Effector memory CD4-positive, alpha-beta T cell (primary cell): ENCODE measurements around the gene CSF2RB.
"Not testable (repeated sequence)": the region's sequence is repeated elsewhere in the genome, so short reads cannot be mapped to it uniquely, and the experiment has no call there.

Experiments used
- DNase-seq, 3 donors: peaks; one replicate each; pipeline ENCODE4 v3.0.0-alpha.2; 2020
- H3K27ac ChIP-seq: 2 replicates; pipeline ENCODE4 v1.7.0; 2013; ENCODE audit warnings: mild to moderate bottlenecking, low read length, moderate library complexity; ENCODE audit not compliant: insufficient read depth, poor library complexity, severe bottlenecking
- H3K27me3 ChIP-seq: replicated peaks from 2 replicates; pipeline ENCODE4 v1.7.0; 2013; ENCODE audit warnings: mild to moderate bottlenecking, low read length; ENCODE audit not compliant: insufficient read depth, control insufficient read depth, poor library complexity, severe bottlenecking
- H3K36me3 ChIP-seq: 2 replicates; pipeline ENCODE4 v1.7.0; 2013; ENCODE audit warnings: mild to moderate bottlenecking, low read length, moderate library complexity; ENCODE audit not compliant: control insufficient read depth, insufficient read depth
- H3K4me1 ChIP-seq: 2 replicates; pipeline ENCODE4 v1.7.0; 2013; ENCODE audit warnings: low read length, mild to moderate bottlenecking; ENCODE audit not compliant: control insufficient read depth, insufficient read depth, poor library complexity, severe bottlenecking
- H3K4me3 ChIP-seq: 2 replicates; pipeline ENCODE4 v1.7.0; 2013; ENCODE audit warnings: low read length, low read depth, mild to moderate bottlenecking; ENCODE audit not compliant: insufficient read depth, poor library complexity, severe bottlenecking
- H3K9me3 ChIP-seq: 2 replicates; pipeline ENCODE4 v1.7.0; 2013; ENCODE audit warnings: mild to moderate bottlenecking, low read length, moderate library complexity; ENCODE audit not compliant: control insufficient read depth

Gene CSF2RB

GRCh38 chr22:36982136-36982535 lies 68.7 kb downstream of the CSF2RB start:
- H3K36me3 ChIP-seq: no peaks in the 10 kb centered on the region
- H3K4me3 ChIP-seq: no peak overlapping the region
- H3K27me3 ChIP-seq: peaks cover 2% of the 10 kb centered on the region

GRCh38 chr22:36985211-36985889 lies 71.9 kb downstream of the CSF2RB start:
- Histone ChIP-seq H3K9me3 (peaks cover 6% of the 10 kb centered on the region), H3K27ac (no peak overlapping the region), H3K36me3 (no peaks in the 10 kb centered on the region), H3K4me3 (no peak overlapping the region), H3K27me3 (peaks cover 11% of the 10 kb centered on the region), H3K4me1 (no peaks in the 10 kb centered on the region)
- DNase-seq: no peak

More at GRCh38 chr22:36982136-36982535, 68.7 kb downstream of the CSF2RB start:
- peaks cover 6% of the 10 kb centered on the region for H3K9me3 ChIP-seq
- H3K27ac ChIP-seq: no peak overlapping the region
- no peak for DNase-seq
- H3K4me1 ChIP-seq: peaks cover 4% of the 10 kb centered on the region

- Histone ChIP-seq H3K27me3 (peaks cover 20% of the 10 kb centered on the region), H3K27ac (no peak overlapping the region), H3K4me3 (no peak overlapping the region), H3K9me3 (peaks cover 6% of the 10 kb centered on the region), H3K36me3 (no peaks in the 10 kb centered on the region), H3K4me1 (no peaks in the 10 kb centered on the region)
- no peak for DNase-seq
Measured at GRCh38 chr22:36986242-36986821, 72.9 kb downstream of the CSF2RB start.

- no peaks in the 10 kb centered on the region for H3K36me3 ChIP-seq
- no peak for DNase-seq
- no peak overlapping the region for H3K27ac ChIP-seq
- H3K27me3 ChIP-seq: peaks cover 20% of the 10 kb centered on the region
- H3K4me1 ChIP-seq: no peaks in the 10 kb centered on the region
- peaks cover 6% of the 10 kb centered on the region for H3K9me3 ChIP-seq
- no peak overlapping the region for H3K4me3 ChIP-seq
Measured at GRCh38 chr22:36988075-36988832, 74.8 kb downstream of the CSF2RB start.

GRCh38 chr22:36989012-36989411 lies 75.6 kb downstream of the CSF2RB start:
- H3K27ac ChIP-seq, H3K9me3 ChIP-seq, H3K4me1 ChIP-seq, DNase-seq, H3K36me3 ChIP-seq, H3K4me3 ChIP-seq: not testable (repeated sequence)
- H3K27me3 ChIP-seq: peaks cover 17% of the 10 kb centered on the region
